Choroid plexus epithelial cell (primary cell): Measurements from ENCODE around the gene MYOF.

Experiments used
- DNase-seq: peaks from one replicate; pipeline ENCODE4 v3.0.0-alpha.2; 2010; ENCODE audit warnings: low read depth
- H3K4me3 ChIP-seq: 2 replicates; pipeline ENCODE4 v1.5.1; 2011; ENCODE audit warnings: low read depth, mild to moderate bottlenecking, control low read depth, low read length, moderate library complexity
- CTCF ChIP-seq: conservative IDR thresholded peaks from 2 replicates; pipeline ENCODE4 v1.5.1; 2011; ENCODE audit warnings: low read depth, mild to moderate bottlenecking, control low read depth, inconsistent platforms, low read length, moderate library complexity

MYOF gene

GRCh38 chr10:93266858-93267257, 215.3 kb downstream of the MYOF start:
- TF ChIP-seq CTCF, result no peak
- H3K4me3 ChIP-seq, result no peak overlapping the region
- no peak for DNase-seq

- peak; percentile 62 for DNase-seq
- no peak for TF ChIP-seq CTCF
Measured at GRCh38 chr10:93261961-93262610, 220.0 kb downstream of the MYOF start.

GRCh38 chr10:93261089-93261488, 221.0 kb downstream of the MYOF start:
- no peak for DNase-seq
- no peak for TF ChIP-seq CTCF

More at GRCh38 chr10:93261961-93262610, 220.0 kb downstream of the MYOF start:
- no peak overlapping the region for H3K4me3 ChIP-seq

GRCh38 chr10:93259126-93259525, 223.0 kb downstream of the MYOF start:
- DNase-seq, result no peak
- no peak overlapping the region for H3K4me3 ChIP-seq
- no peak for TF ChIP-seq CTCF

More at GRCh38 chr10:93261089-93261488, 221.0 kb downstream of the MYOF start:
- H3K4me3 ChIP-seq, result no peak overlapping the region
